GM12878 (cell line): ENCODE results near the gene ADAMTSL1.

ENCODE experiments used
- RAD51 ChIP-seq: fragments of 450-650 bp; IDR thresholded peaks from 2 replicates; pipeline ENCODE4 v1.6.1; 2016; ENCODE audit warnings: moderate library complexity, mild to moderate bottlenecking, inconsistent platforms
- ZNF384 ChIP-seq: IDR thresholded peaks from 2 replicates; pipeline ENCODE4 v1.6.1; 2012; ENCODE audit warnings: low read depth, mild to moderate bottlenecking, low read length, improper control_type of control experiment, borderline replicate concordance
- TF ChIP-seq, protein P1 (sequence below): fragments of 450-650 bp; IDR thresholded peaks from 2 replicates; pipeline ENCODE4 v1.6.1; 2014; ENCODE audit warnings: mild to moderate bottlenecking

DNA sequence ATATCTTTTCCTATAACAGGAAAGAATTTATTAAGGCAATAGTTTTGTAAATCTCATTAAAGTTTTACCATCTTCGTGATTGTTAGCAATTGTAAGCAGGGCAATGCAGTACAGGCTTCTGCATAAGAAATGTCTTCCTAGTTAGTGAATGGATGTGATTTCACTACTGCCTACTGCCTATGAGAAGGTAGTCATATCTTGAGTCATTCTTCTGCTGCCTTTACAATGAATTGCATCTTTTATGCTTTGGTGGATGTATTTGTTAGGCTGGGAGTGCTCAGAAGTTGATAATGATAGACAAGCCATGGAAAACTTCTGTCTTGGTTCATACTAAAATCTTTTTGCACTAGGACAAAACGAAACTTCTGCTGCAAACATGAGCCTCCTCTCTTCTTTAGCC is 128.0 kb downstream of the ADAMTSL1 start:
- TF ChIP-seq ZNF384 (no peak), RAD51 (no peak)
- TF ChIP-seq, protein P1, sequence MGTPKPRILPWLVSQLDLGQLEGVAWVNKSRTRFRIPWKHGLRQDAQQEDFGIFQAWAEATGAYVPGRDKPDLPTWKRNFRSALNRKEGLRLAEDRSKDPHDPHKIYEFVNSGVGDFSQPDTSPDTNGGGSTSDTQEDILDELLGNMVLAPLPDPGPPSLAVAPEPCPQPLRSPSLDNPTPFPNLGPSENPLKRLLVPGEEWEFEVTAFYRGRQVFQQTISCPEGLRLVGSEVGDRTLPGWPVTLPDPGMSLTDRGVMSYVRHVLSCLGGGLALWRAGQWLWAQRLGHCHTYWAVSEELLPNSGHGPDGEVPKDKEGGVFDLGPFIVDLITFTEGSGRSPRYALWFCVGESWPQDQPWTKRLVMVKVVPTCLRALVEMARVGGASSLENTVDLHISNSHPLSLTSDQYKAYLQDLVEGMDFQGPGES = no peak
